HL-60 (cell line): ENCODE measurements around the gene LRRC1.

Experiments used
- CTCF ChIP-seq: IDR thresholded peaks from one replicate; pipeline ENCODE4 v1.5.1; 2011; ENCODE audit warnings: low read length, control low read depth, inconsistent platforms; ENCODE audit not compliant: insufficient read depth
- GABPA ChIP-seq: IDR thresholded peaks from 2 replicates; pipeline ENCODE4 v1.6.1; 2012; ENCODE audit warnings: low read depth
- POLR2AphosphoS5 ChIP-seq: IDR thresholded peaks from 2 replicates; pipeline ENCODE4 v1.6.1; 2012; ENCODE audit warnings: low read depth
- REST ChIP-seq: IDR thresholded peaks from 2 replicates; pipeline ENCODE4 v1.6.1; 2012; ENCODE audit warnings: low read depth; ENCODE audit not compliant: insufficient replicate concordance
- SPI1 ChIP-seq: IDR thresholded peaks from 2 replicates; pipeline ENCODE4 v1.6.1; 2012; ENCODE audit warnings: low read depth, mild to moderate bottlenecking, borderline replicate concordance

- TF ChIP-seq REST (no peak), CTCF (no peak), POLR2AphosphoS5 (no peak), GABPA (no peak), SPI1 (no peak)
Observed at GRCh38 chr6:53752856-53753255, 41.9 kb upstream of the LRRC1 start.
